GDM1 (cell line): ENCODE measurements around the gene ADGRB2.
"Not testable (repeated sequence)": the region's sequence is repeated elsewhere in the genome, so short reads cannot be mapped to it uniquely, and the experiment has no call there.

ENCODE experiments used
- DNase-seq: peaks from one replicate; lab custom pipeline; 2025; lab: John Stamatoyannopoulos, UW

Gene ADGRB2

GRCh38 chr1:31725134-31725533 lies 39.0 kb downstream of the ADGRB2 start:
- no peak for DNase-seq

GRCh38 chr1:31723828-31724359 lies 40.2 kb downstream of the ADGRB2 start:
- peak; percentile 20 for DNase-seq

- no peak for DNase-seq
Observed at GRCh38 chr1:31718327-31718897, 45.7 kb downstream of the ADGRB2 start.

GRCh38 chr1:31717341-31717740 lies 46.8 kb downstream of the ADGRB2 start:
- DNase-seq: no peak

GRCh38 chr1:31715873-31716220 lies 48.3 kb downstream of the ADGRB2 start:
- DNase-seq: no peak

GRCh38 chr1:31715087-31715872 lies 48.9 kb downstream of the ADGRB2 start:
- DNase-seq: no peak

GRCh38 chr1:31714442-31715086 lies 49.6 kb downstream of the ADGRB2 start:
- DNase-seq: no peak

GRCh38 chr1:31712630-31713029 lies 51.5 kb downstream of the ADGRB2 start:
- DNase-seq: no peak

- no peak for DNase-seq
Observed at GRCh38 chr1:31712068-31712467, 52.1 kb downstream of the ADGRB2 start.

- no peak for DNase-seq
Observed at GRCh38 chr1:31708324-31708723, 55.8 kb downstream of the ADGRB2 start.

- DNase-seq: no peak
Observed at GRCh38 chr1:31707711-31708110, 56.4 kb downstream of the ADGRB2 start.

- DNase-seq: not testable (repeated sequence)
Observed at GRCh38 chr1:31707059-31707600, 57.0 kb downstream of the ADGRB2 start.

- no peak for DNase-seq
Observed at GRCh38 chr1:31706384-31707058, 57.6 kb downstream of the ADGRB2 start.

- peak; percentile 35 for DNase-seq
Observed at GRCh38 chr1:31705080-31705866, 58.9 kb downstream of the ADGRB2 start.

GRCh38 chr1:31704271-31705079 lies 59.7 kb downstream of the ADGRB2 start:
- DNase-seq: no peak

GRCh38 chr1:31703431-31704270 lies 60.5 kb downstream of the ADGRB2 start, which contains the start of gene COL16A1:
Gene COL16A1, minus strand, starts transcription at chr1:31704017. Its CDS starts 1,824 bp downstream, at chr1:31702193.
- no peak for DNase-seq

GRCh38 chr1:31702836-31703404 lies 61.2 kb downstream of the ADGRB2 start:
- no peak for DNase-seq

- DNase-seq: no peak
Observed at GRCh38 chr1:31701091-31701736, 62.9 kb downstream of the ADGRB2 start.
